ENCODE data around the gene HNRNPLL.

GRCh38 chr2:38648107-38648761 lies 45.5 kb upstream of the HNRNPLL start:
- no peak for TF ChIP-seq CTCF (IDR thresholded peaks at IDR 0.05 in 8 of 11, conservative IDR thresholded peaks at IDR 0.05 in 3 of 11)
- no peak for TF ChIP-seq POLR2A (IDR thresholded peaks at IDR 0.05)
- TF ChIP-seq POLR2AphosphoS5 (IDR thresholded peaks at IDR 0.05) = peak in 1 of 3 donors; percentile 27
